Activated effector memory CD4-positive, alpha-beta T cell treated with anti-CD3 and anti-CD28 coated beads, Interleukin-2, amount 50 U/mL, for 16 hours (primary cell): Measurements from ENCODE around the gene PPP2R5C.
A peak's percentile ranks its signal among the peaks of the same experiment; 100 is the strongest.

Experiments used
- DNase-seq: peaks from one replicate; pipeline ENCODE4 v3.0.0-alpha.2; 2020

The PPP2R5C gene

GRCh38 chr14:101872346-101872745 is 110.8 kb downstream of the PPP2R5C start:
- no peak for DNase-seq

- no peak for DNase-seq
Observed at GRCh38 chr14:101873076-101873825, 111.7 kb downstream of the PPP2R5C start.

DNA sequence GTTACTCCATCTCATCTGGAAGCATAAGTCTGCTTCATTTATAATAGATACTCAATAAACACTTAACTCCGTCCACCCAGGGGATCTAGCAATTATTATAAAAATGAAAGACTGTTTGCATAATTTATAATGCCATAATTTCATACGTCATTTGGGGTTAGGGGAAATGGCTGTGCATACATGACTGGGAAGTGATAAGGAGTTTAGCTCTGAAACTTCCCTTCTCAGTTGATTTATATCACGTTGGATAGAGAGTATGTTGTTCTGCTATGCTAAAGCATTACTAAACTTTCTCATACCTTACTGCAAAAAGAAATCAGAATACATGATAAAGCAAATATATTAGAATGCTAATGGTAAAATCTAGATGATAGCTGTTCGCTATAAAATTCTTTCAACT is 112.5 kb downstream of the PPP2R5C start:
- no peak for DNase-seq

DNA sequence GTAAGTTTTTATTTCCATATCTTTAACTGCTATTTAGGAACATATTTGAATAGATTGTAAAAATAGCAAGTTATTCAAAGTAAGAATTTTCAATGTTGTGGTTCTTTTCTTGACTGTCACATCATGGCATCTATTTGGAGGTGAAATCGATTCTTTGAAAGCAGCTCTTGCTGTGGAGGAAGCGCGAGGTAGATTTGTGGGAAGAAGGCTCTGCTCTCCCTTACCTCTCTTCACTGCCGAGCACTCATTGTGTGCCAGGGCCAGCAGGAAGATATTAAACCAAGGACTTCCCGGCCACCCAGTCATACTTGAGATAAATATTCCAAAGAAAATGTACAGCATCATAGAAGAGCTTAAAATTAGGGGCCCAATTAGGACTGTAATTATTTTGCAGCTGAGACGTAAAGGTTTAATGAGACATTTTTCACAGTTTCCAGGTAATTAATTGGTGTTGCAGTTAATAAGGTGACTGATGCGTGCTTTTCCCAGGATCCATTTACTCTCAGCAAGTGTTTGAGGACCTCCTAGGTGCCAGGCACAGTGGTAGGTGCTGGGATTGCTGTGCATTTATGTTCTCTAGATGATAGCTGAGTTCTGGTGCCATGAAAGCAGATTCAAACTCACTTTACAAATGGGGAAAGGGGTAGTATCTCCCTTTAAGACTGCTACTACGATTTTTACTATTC is 113.7 kb downstream of the PPP2R5C start:
- DNase-seq = no peak

DNA sequence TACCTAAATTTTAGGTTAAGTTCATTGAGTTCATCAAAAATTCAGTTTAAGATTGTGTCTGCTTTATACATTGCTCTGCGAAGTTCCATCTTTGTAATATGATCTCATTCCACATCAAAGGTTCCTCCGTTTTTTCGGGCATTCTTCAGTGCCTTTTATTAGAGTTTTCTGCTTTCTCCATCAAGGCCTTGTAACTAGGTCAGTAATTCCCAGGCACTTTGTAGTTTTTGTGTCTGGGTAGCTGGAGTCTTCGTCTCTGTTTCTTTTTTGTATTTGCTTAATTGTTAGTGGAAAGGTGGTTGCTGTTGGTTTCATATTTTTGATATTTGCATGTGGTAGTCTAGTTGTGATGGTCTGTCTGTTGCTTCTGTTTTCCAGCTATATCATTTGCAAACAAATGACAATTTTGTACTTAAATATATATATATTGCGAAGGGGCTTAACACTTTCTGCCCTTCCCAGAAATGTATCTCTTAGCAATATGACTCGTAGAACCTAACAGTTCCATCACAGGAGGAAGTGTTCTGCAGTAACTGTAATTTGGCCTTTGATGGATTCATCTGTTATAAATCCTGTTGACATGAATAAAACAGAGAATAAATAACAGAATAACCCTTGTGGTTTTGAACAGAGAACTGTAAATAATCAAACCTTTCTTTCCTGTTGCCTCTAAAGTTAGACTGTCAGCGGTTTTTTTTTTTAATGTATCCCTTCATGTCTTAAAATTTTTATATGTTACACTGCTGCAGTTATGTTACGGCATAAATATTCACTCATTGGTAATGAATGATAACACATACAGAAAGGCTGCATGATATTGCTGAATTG is 114.4 kb downstream of the PPP2R5C start:
- no peak for DNase-seq

- peak; percentile 90 for DNase-seq
Observed at GRCh38 chr14:101876555-101876938, 115.0 kb downstream of the PPP2R5C start.

DNA sequence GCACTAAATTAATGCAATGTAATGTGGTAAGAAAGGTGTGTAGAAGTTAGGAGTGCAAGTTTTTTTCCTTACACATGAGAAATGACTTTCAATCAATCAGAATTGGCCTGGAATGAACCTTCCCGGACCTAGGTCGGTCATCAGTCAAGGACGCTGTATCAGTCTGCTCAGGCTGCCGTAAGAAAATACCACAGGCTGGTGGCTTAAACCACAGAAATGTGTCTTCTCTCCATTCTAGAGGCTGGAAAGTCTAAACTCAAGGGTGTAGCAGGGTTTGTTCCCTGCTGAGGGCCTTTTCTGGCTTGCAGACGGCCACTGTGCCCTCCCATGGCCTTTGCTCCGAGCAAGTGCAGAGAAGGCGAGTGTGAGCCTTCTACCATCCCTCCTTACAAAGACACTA is 116.3 kb downstream of the PPP2R5C start:
- no peak for DNase-seq

- no peak for DNase-seq
Observed at GRCh38 chr14:101878211-101878821, 116.8 kb downstream of the PPP2R5C start.

GRCh38 chr14:101878822-101879528 is 117.5 kb downstream of the PPP2R5C start:
- no peak for DNase-seq

DNA sequence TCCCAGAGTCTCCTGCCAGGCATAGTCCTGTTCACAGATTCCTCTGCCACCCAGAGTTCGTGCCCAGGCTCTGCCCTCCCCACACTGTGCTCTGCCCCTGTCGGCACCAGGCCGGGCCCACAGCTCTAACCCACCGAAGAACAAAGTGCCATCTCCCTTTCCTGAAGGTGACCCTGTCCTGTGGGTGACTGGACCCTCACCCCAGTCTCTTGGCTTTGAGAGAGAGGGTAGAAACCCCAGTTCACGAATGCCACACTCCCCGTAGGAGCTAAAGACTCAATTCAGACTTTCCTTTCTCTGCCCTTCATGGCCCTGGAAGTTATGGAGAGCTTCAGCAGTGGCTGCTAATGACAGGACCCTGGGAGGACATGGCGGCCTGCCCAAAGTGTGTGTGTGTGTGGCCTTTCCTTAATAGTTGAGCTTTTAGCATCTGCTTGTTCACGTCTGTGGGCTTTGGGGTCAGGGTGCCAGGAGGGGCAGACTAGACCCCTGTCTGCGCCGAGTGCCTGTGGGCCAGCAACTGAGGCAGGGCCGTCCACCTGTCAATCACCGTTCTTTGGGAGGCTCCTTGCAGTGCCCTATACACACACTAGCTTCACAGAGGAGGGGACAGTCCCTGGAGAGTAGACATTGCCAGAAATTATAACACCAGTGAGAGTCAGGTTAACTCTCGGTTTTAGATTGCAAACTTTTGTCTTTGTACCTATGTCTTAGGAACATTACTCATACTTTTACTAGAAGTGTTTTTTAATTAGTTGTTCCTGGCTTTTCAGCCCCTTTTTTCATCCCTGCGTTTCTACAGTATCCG is 118.2 kb downstream of the PPP2R5C start:
- no peak for DNase-seq

GRCh38 chr14:101881426-101881825 is 119.9 kb downstream of the PPP2R5C start:
- no peak for DNase-seq

- DNase-seq = no peak
Observed at GRCh38 chr14:101882141-101882935, 120.8 kb downstream of the PPP2R5C start.

DNA sequence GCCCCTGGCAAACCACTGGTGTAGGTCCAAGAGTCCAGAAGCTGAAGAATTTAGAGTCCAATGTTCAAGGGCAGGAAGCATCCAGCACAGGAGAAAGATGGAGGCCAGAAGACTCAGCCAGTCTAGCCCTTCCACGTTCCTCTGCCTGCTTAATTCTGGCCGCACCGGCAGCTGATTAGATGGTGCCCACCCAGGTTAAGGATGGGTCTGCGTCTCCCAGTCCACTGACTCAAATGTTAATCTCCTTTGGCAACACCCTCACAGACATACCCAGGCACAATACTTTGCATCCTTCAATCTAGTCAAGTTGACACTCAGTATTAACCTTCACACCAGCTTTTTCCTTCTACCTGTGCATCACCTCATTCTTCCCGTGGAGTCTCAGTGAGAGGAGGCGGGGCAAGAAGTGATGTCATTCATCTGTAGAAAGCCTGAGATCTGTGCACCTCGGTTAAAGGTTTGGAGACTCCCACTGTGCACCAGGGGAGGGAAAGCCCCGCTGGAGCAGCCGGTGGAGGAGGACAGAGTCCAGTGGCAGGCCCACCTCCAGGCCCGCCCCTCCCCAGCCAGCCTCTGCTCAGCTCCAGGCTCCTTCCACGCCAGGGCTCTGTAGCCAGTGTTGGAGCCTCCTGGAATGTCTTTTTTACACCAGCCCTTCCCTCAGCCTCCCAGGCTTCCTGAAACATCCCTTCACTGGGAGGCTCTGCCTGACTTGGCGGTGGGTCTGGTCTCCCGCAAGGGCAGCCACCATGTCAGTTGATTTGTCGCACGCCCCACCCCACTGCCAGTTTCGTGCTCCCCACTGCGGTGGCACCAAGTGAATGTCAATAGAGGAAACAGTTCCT is 122.8 kb downstream of the PPP2R5C start:
- DNase-seq = no peak

DNA sequence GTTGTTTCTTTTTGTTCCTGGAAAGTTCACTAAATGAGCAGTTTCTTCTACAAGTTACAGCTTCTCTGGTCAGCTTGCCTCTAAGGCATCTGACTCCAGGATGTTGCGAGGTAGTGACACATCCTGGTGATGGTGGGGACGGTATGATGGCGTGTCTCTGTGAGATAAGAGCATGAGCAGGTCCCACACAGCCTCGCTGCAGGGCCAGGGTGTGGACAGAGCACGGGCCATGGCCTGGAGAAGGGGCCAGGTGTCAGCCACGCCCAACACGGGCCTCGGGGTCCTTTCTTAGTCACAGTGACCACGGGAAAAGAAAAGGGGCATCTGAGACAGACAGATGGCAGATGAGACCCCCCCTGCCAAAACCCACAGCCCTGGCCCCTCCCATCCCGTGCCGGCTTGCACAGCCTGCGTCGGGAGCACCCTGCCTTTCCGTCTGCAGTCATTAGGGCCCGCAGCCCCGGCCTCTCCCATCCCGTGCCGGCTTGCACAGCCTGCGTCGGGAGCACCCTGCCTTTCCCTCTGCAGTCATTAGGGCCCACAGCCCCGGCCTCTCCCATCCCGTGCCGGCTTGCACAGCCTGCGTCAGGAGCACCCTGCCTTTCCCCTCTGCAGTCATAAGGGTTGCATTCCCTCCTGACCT is 123.5 kb downstream of the PPP2R5C start:
- DNase-seq = no peak

- DNase-seq = no peak
Observed at GRCh38 chr14:101887219-101887618, 125.7 kb downstream of the PPP2R5C start.

GRCh38 chr14:101888182-101888581 is 126.7 kb downstream of the PPP2R5C start:
- DNase-seq = no peak

- DNase-seq = no peak
Observed at GRCh38 chr14:101889366-101889765, 127.9 kb downstream of the PPP2R5C start.

DNA sequence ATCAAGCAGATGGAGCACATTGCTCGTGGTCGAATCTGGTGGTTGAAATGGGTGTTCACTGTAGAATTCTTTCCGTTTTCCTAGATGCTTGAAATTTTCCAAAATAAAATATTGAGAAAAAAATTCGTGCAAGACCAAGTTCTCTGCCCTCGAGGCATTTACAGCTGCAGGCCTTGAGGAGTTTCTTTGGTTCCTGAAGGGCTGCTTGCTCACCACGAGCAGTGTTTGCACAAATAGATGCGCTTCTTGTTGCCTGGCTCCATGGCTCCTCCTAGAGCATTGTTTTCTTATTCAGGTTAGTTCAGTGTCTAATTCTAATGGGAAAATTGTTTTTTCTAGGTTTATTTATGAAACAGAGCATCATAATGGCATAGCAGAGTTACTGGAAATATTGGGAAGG is 128.4 kb downstream of the PPP2R5C start:
- DNase-seq = no peak

GRCh38 chr14:101891471-101891870 is 130.0 kb downstream of the PPP2R5C start:
- no peak for DNase-seq
